H9 (cell line): ENCODE data around the gene TMEM123. TPM values are rescaled to one million over a fixed set of nuclear protein-coding genes. Genes with fewer than 3 reads are reported as not detected.

Experiments
- DNase-seq: peaks from one replicate; pipeline ENCODE4 v3.0.0-alpha.2; 2017
- H2AFZ ChIP-seq: one replicate; pipeline ENCODE4 v1.6.1; 2013; ENCODE audit warnings: mild to moderate bottlenecking, low read length, control low read depth, moderate library complexity
- H2AK5ac ChIP-seq: 2 replicates; pipeline ENCODE4 v1.6.1; 2013; ENCODE audit warnings: low read length, control low read depth, mixed read lengths; ENCODE audit not compliant: insufficient read length
- H2BK120ac ChIP-seq: one replicate; pipeline ENCODE4 v1.6.1; 2013; ENCODE audit warnings: low read depth, mild to moderate bottlenecking, low read length, control low read depth, inconsistent platforms; ENCODE audit not compliant: poor library complexity, severe bottlenecking
- H2BK12ac ChIP-seq: 2 replicates; pipeline ENCODE4 v1.6.1; 2013; ENCODE audit warnings: low read length, control low read depth, mixed read lengths, low read depth; ENCODE audit not compliant: insufficient read length
- H2BK15ac ChIP-seq: 2 replicates; pipeline ENCODE4 v1.6.1; 2013; ENCODE audit warnings: low read depth, low read length, control low read depth
- H2BK20ac ChIP-seq: one replicate; pipeline ENCODE4 v1.6.1; 2013; ENCODE audit warnings: low read depth, mild to moderate bottlenecking, low read length, control low read depth, inconsistent platforms; ENCODE audit not compliant: poor library complexity, severe bottlenecking
- H2BK5ac ChIP-seq: 2 replicates; pipeline ENCODE4 v1.6.1; 2013; ENCODE audit warnings: low read length, control low read depth, mixed read lengths; ENCODE audit not compliant: insufficient read length
- H3K14ac ChIP-seq: 2 replicates; pipeline ENCODE4 v1.6.1; 2013; ENCODE audit warnings: low read length, control low read depth; ENCODE audit not compliant: insufficient read depth
- H3K18ac ChIP-seq: 2 replicates; pipeline ENCODE4 v1.6.1; 2013; ENCODE audit warnings: low read depth, mild to moderate bottlenecking, mixed read lengths, low read length, control low read depth; ENCODE audit not compliant: insufficient read length
- H3K23ac ChIP-seq: 2 replicates; pipeline ENCODE4 v1.6.1; 2013; ENCODE audit warnings: low read length, control low read depth, mixed read lengths, low read depth; ENCODE audit not compliant: insufficient read length
- H3K23me2 ChIP-seq: 2 replicates; pipeline ENCODE4 v1.6.1; 2013; ENCODE audit warnings: low read depth, mild to moderate bottlenecking, mixed read lengths, low read length, control low read depth; ENCODE audit not compliant: insufficient read length, poor library complexity, severe bottlenecking
- H3K27ac ChIP-seq: 2 replicates; pipeline ENCODE4 v1.5.1; 2013; ENCODE audit warnings: low read length, control low read depth, mixed read lengths, low read depth; ENCODE audit not compliant: insufficient read length
- H3K27me3 ChIP-seq: 2 replicates; pipeline ENCODE4 v1.6.1; 2013; ENCODE audit warnings: low read length, control low read depth, inconsistent platforms; ENCODE audit not compliant: insufficient read depth
- H3K4ac ChIP-seq: 2 replicates; pipeline ENCODE4 v1.6.1; 2013; ENCODE audit warnings: low read depth, mild to moderate bottlenecking, control low read depth, inconsistent platforms, low read length, moderate library complexity
- H3K4me1 ChIP-seq: 2 replicates; pipeline ENCODE4 v1.6.1; 2013; ENCODE audit warnings: low read length, control low read depth, inconsistent platforms; ENCODE audit not compliant: insufficient read depth
- H3K4me2 ChIP-seq: 2 replicates; pipeline ENCODE4 v1.6.1; 2013; ENCODE audit warnings: low read length, control low read depth, mixed read lengths; ENCODE audit not compliant: insufficient read length, insufficient read depth
- H3K56ac ChIP-seq: 2 replicates; pipeline ENCODE4 v1.6.1; 2013; ENCODE audit warnings: low read depth, mild to moderate bottlenecking, mixed read lengths, low read length, control low read depth; ENCODE audit not compliant: insufficient read length
- H3K79me1 ChIP-seq: 2 replicates; pipeline ENCODE4 v1.6.1; 2013; ENCODE audit warnings: low read depth, mild to moderate bottlenecking, moderate library complexity, low read length, control low read depth, inconsistent platforms; ENCODE audit not compliant: insufficient read depth, poor library complexity, severe bottlenecking
- H3K79me2 ChIP-seq: 2 replicates; pipeline ENCODE4 v1.6.1; 2013; ENCODE audit warnings: low read length, control low read depth, inconsistent platforms; ENCODE audit not compliant: insufficient read depth
- H3K9ac ChIP-seq: 2 replicates; pipeline ENCODE4 v1.6.1; 2013; ENCODE audit warnings: low read length, control low read depth, mixed read lengths; ENCODE audit not compliant: insufficient read length; ENCODE audit errors: extremely low read depth
- H3K9me3 ChIP-seq: one replicate; pipeline ENCODE4 v1.6.1; 2013; ENCODE audit warnings: low read depth, low read length, inconsistent platforms; ENCODE audit not compliant: control insufficient read depth
- H3T11ph ChIP-seq: one replicate; pipeline ENCODE4 v1.6.1; 2013; ENCODE audit warnings: mild to moderate bottlenecking, low read length, control low read depth, inconsistent platforms
- H4K20me1 ChIP-seq: one replicate; pipeline ENCODE4 v1.6.1; 2013; ENCODE audit not compliant: control insufficient read depth, insufficient read length, insufficient read depth
- H4K5ac ChIP-seq: 2 replicates; pipeline ENCODE4 v1.6.1; 2013; ENCODE audit warnings: low read depth, mild to moderate bottlenecking, mixed read lengths, low read length, control low read depth; ENCODE audit not compliant: insufficient read length
- H4K8ac ChIP-seq: replicated peaks from 2 replicates; pipeline ENCODE4 v1.6.1; 2013; ENCODE audit warnings: low read length, control low read depth, mixed read lengths, low read depth; ENCODE audit not compliant: insufficient read length
- H4K91ac ChIP-seq: 2 replicates; pipeline ENCODE4 v1.6.1; 2013; ENCODE audit warnings: low read depth, mild to moderate bottlenecking, moderate library complexity, mixed read lengths, low read length, control low read depth; ENCODE audit not compliant: insufficient read length
- H3K27ac Mint-ChIP-seq, 3 experiments: 2 replicates in 2 of 3; 3 replicates in 1 of 3; pipeline ENCODE4 v1.8.0; 2020 to 2021; ENCODE audit warnings: mixed read lengths in 3 of 3, mild to moderate bottlenecking in 1 of 3, moderate library complexity in 1 of 3
- H3K27me3 Mint-ChIP-seq: 2 replicates; pipeline ENCODE4 v1.8.0; 2021; ENCODE audit warnings: low read depth, mild to moderate bottlenecking, moderate library complexity, mixed read lengths
- H3K36me3 Mint-ChIP-seq, 3 experiments: 2 replicates in 2 of 3; 3 replicates in 1 of 3; pipeline ENCODE4 v1.8.0; 2020 to 2021; ENCODE audit warnings: low read depth in 3 of 3, mixed read lengths in 3 of 3; ENCODE audit not compliant: insufficient read depth in 1 of 3
- H3K4me1 Mint-ChIP-seq, 2 experiments: 2 replicates each; pipeline ENCODE4 v1.8.0; 2020; ENCODE audit warnings: mixed read lengths in 2 of 2
- H3K4me3 Mint-ChIP-seq, 2 experiments: 2 replicates in 1 of 2; 3 replicates in 1 of 2; pipeline ENCODE4 v1.8.0; 2020 to 2021; ENCODE audit warnings: mild to moderate bottlenecking in 2 of 2, mixed read lengths in 2 of 2, moderate library complexity in 1 of 2
- H3K9me3 Mint-ChIP-seq, 2 experiments: 2 replicates in 1 of 2; 3 replicates in 1 of 2; pipeline ENCODE4 v1.8.0; 2020; ENCODE audit warnings: mild to moderate bottlenecking in 2 of 2, mixed read lengths in 2 of 2, moderate library complexity in 1 of 2
- WGBS: extraction: QIAGEN DNeasy Blood & Tissue Kit; methylation state at CpG from one replicate; pipeline ENCODE4 v1.1.7; 2013; ENCODE audit warnings: missing lambda C conversion rate, low lambda C conversion rate, mixed read lengths; ENCODE audit not compliant: insufficient read length; ENCODE audit errors: extremely low coverage; 5-methylcytosine and 5-hydroxymethylcytosine counted together
- total RNA-seq: library from RNA; stranded (reverse); gene quantifications from 2 replicates; pipeline ENCODE4 v1.2.1, GENCODE V29; 2021
- TF ChIP-seq, protein P1 (sequence below): fragments of 200-600 bp; sonication (generic); conservative IDR thresholded peaks from 3 replicates; pipeline ENCODE4 v1.8.0; 2021; ENCODE audit warnings: antibody characterized with exemption, mild to moderate bottlenecking

TMEM123 gene
- total RNA-seq, 1 experiment from 2014 or later: 76.7 TPM

DNA sequence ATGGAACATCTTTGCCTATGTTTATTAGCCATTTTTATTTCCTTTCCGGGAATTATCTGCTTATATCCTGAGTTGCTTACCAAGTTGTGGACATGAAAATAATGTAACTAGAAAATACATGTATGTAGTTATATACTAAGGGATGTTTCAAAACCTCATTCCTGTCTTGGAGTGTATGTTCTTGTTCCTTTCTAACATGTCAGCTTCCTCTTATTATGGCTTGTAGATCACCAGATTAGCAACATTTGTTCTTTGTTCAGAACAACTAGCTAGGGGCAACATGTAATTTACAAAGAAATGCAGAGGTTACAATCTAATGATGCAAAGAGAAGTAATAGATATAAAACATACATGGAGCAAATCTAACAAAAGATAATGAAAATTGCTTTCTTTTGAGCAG, 13.1 kb upstream of the TMEM123 start:
- no peaks in the 10 kb centered on the region for H4K20me1 ChIP-seq
- no peak overlapping the region for H3K27ac ChIP-seq
- no peak overlapping the region for H4K8ac ChIP-seq
- H2BK12ac ChIP-seq: no peak overlapping the region
- H3K27ac Mint-ChIP-seq: no peak overlapping the region
- H3K4me1 Mint-ChIP-seq: no peaks in the 10 kb centered on the region
- no peak overlapping the region for H4K5ac ChIP-seq
- H3K27me3 Mint-ChIP-seq: no peaks in the 10 kb centered on the region; the same call in 1 of the 2 replicates
- no peak overlapping the region for H2BK5ac ChIP-seq
- no peak overlapping the region for H2AFZ ChIP-seq
- H3K9ac ChIP-seq: no peak overlapping the region
- no peaks in the 10 kb centered on the region for H3K9me3 ChIP-seq
- no peak overlapping the region for H3T11ph ChIP-seq
- H2BK120ac ChIP-seq: no peak overlapping the region
- DNase-seq: no peak
- H2AK5ac ChIP-seq: no peak overlapping the region
- no peak overlapping the region for H3K4ac ChIP-seq
- no peaks in the 10 kb centered on the region; the same call in 1 of the 2 replicates for H3K79me2 ChIP-seq
- H2BK15ac ChIP-seq: no peak overlapping the region
- H3K23me2 ChIP-seq: no peaks in the 10 kb centered on the region
- no peak overlapping the region for H3K18ac ChIP-seq
- no CpG with 5 or more reads among the region's 1 CpG for WGBS
- TF ChIP-seq, protein P1, sequence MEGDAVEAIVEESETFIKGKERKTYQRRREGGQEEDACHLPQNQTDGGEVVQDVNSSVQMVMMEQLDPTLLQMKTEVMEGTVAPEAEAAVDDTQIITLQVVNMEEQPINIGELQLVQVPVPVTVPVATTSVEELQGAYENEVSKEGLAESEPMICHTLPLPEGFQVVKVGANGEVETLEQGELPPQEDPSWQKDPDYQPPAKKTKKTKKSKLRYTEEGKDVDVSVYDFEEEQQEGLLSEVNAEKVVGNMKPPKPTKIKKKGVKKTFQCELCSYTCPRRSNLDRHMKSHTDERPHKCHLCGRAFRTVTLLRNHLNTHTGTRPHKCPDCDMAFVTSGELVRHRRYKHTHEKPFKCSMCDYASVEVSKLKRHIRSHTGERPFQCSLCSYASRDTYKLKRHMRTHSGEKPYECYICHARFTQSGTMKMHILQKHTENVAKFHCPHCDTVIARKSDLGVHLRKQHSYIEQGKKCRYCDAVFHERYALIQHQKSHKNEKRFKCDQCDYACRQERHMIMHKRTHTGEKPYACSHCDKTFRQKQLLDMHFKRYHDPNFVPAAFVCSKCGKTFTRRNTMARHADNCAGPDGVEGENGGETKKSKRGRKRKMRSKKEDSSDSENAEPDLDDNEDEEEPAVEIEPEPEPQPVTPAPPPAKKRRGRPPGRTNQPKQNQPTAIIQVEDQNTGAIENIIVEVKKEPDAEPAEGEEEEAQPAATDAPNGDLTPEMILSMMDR: no peak
- no peaks in the 10 kb centered on the region for H3K79me1 ChIP-seq
- H3K4me1 ChIP-seq: no peaks in the 10 kb centered on the region
- no peak overlapping the region for H3K14ac ChIP-seq
- H3K9me3 Mint-ChIP-seq: no peaks in the 10 kb centered on the region
- H3K27me3 ChIP-seq: no peaks in the 10 kb centered on the region
- H3K23ac ChIP-seq: no peak overlapping the region
- no peak overlapping the region for H3K4me3 Mint-ChIP-seq
- H2BK20ac ChIP-seq: no peak overlapping the region
- H3K56ac ChIP-seq: no peak overlapping the region
- H3K4me2 ChIP-seq: no peak overlapping the region
- no peak overlapping the region for H4K91ac ChIP-seq
- no peaks in the 10 kb centered on the region for H3K36me3 Mint-ChIP-seq
